ENCODE data around the gene ARMC9.

DNA sequence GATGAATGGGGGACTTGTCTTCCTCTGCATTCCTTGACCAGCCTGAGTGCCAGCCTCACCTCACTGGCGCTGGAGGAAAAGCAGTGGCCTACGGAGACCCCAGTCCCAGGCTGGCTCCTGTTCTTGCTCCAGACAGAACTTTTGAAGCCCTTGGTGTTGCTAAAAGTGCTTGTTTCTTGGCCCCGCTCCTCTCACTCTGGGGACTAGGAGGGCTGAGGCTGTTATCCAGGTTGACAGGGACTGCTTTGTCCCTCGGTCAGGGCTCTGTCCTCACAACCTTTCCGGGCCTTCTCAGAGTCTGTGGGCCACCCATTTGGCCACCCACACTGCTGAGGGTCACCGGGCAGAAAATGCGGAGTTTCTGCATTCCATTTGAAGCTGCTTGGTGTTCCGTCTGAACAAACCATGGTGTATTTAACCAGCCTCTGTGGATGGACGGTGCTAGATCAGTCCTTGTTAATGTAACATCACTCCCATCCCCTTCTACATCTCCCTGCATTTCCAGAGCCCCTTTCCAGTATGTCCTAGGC, 222.7 kb downstream of the ARMC9 start:
- TF ChIP-seq, protein P1, sequence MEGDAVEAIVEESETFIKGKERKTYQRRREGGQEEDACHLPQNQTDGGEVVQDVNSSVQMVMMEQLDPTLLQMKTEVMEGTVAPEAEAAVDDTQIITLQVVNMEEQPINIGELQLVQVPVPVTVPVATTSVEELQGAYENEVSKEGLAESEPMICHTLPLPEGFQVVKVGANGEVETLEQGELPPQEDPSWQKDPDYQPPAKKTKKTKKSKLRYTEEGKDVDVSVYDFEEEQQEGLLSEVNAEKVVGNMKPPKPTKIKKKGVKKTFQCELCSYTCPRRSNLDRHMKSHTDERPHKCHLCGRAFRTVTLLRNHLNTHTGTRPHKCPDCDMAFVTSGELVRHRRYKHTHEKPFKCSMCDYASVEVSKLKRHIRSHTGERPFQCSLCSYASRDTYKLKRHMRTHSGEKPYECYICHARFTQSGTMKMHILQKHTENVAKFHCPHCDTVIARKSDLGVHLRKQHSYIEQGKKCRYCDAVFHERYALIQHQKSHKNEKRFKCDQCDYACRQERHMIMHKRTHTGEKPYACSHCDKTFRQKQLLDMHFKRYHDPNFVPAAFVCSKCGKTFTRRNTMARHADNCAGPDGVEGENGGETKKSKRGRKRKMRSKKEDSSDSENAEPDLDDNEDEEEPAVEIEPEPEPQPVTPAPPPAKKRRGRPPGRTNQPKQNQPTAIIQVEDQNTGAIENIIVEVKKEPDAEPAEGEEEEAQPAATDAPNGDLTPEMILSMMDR (IDR thresholded peaks at IDR 0.05; ENCODE audit: extremely low read depth in 1 of 2, insufficient read depth in 1 of 2, low read depth in 1 of 2, low read length in 2 of 2) = no peak
- no peak for TF ChIP-seq POLR2A (IDR thresholded peaks at IDR 0.05; ENCODE audit: low read depth, low read length)
- TF ChIP-seq POLR2AphosphoS5 (IDR thresholded peaks at IDR 0.05; ENCODE audit: insufficient read depth, low read depth, low read length) = no peak
- TF ChIP-seq EZH2 (IDR thresholded peaks at IDR 0.05; ENCODE audit: borderline replicate concordance, low read depth, low read length, severe bottlenecking) = no peak
- no peak for TF ChIP-seq MAX (IDR thresholded peaks at IDR 0.05; ENCODE audit: insufficient read depth, insufficient read length)
- no peak for TF ChIP-seq GATA2 (IDR thresholded peaks at IDR 0.05; ENCODE audit: insufficient read depth, insufficient read length, low read depth, low read length)
- TF ChIP-seq JUN (IDR thresholded peaks at IDR 0.05; ENCODE audit: borderline replicate concordance, insufficient read depth, insufficient read length, low read depth) = no peak

Data from endothelial cell of umbilical vein (primary cell).